SK-N-SH treated with all-trans-retinoic acid at 6 μM for 48 hours (cell line): ENCODE results near the gene FOXJ2.

Experiments
- ARNTL ChIP-seq: fragments of 450-650 bp; formaldehyde crosslinking; IDR thresholded peaks from 2 replicates; pipeline ENCODE4 v1.5.0; 2020; ENCODE audit warnings: low read depth, mild to moderate bottlenecking, moderate library complexity, borderline replicate concordance
- BACH2 ChIP-seq: fragments of 250-450 bp; sonication (Bioruptor Pico); IDR thresholded peaks from 2 replicates; pipeline ENCODE4 v1.9.0; 2021; ENCODE audit warnings: mild to moderate bottlenecking, borderline replicate concordance
- ESRRG ChIP-seq: fragments of 250-450 bp; sonication (Bioruptor Pico); IDR thresholded peaks from 2 replicates; pipeline ENCODE4 v1.6.1; 2021; ENCODE audit warnings: mild to moderate bottlenecking
- OSR1 ChIP-seq: fragments of 250-450 bp; sonication (Bioruptor Pico); IDR thresholded peaks from 2 replicates; pipeline ENCODE4 v1.8.0; 2022; ENCODE audit warnings: moderate library complexity, mild to moderate bottlenecking, inconsistent platforms
- PATZ1 ChIP-seq: fragments of 250-450 bp; sonication (Bioruptor Pico); IDR thresholded peaks from 2 replicates; pipeline ENCODE4 v1.8.0; 2020; ENCODE audit warnings: mild to moderate bottlenecking, moderate library complexity, borderline replicate concordance
- PPARA ChIP-seq: fragments of 250-450 bp; sonication (Bioruptor Pico); IDR thresholded peaks from 2 replicates; pipeline ENCODE4 v1.5.0; 2020; ENCODE audit warnings: mild to moderate bottlenecking, borderline replicate concordance
- TOX ChIP-seq: fragments of 250-450 bp; sonication (Bioruptor Pico); IDR thresholded peaks from 2 replicates; pipeline ENCODE4 v1.8.0; 2021; ENCODE audit warnings: mild to moderate bottlenecking, moderate library complexity, borderline replicate concordance
- ZC3H10 ChIP-seq: fragments of 250-450 bp; sonication (Bioruptor Pico); IDR thresholded peaks from 2 replicates; pipeline ENCODE4 v1.5.1; 2021; ENCODE audit warnings: mild to moderate bottlenecking, moderate library complexity
- ZFP3 ChIP-seq: fragments of 250-450 bp; sonication (Bioruptor Pico); IDR thresholded peaks from 2 replicates; pipeline ENCODE4 v1.5.0; 2020; ENCODE audit warnings: mild to moderate bottlenecking, moderate library complexity
- ZNF565 ChIP-seq: fragments of 450-650 bp; formaldehyde crosslinking; conservative IDR thresholded peaks from 2 replicates; pipeline ENCODE4 v1.5.0; 2020; ENCODE audit warnings: low read depth, mild to moderate bottlenecking, moderate library complexity
- TF ChIP-seq, protein P1 (sequence below): fragments of 250-450 bp; sonication (Bioruptor Pico); IDR thresholded peaks from 2 replicates; pipeline ENCODE4 v1.5.1; 2020; ENCODE audit warnings: low read depth, mild to moderate bottlenecking, moderate library complexity
- TF ChIP-seq, protein P2 (sequence below): fragments of 250-450 bp; sonication (Bioruptor Pico); IDR thresholded peaks from 2 replicates; pipeline ENCODE4 v1.5.0; 2020; ENCODE audit warnings: mild to moderate bottlenecking, moderate library complexity

DNA sequence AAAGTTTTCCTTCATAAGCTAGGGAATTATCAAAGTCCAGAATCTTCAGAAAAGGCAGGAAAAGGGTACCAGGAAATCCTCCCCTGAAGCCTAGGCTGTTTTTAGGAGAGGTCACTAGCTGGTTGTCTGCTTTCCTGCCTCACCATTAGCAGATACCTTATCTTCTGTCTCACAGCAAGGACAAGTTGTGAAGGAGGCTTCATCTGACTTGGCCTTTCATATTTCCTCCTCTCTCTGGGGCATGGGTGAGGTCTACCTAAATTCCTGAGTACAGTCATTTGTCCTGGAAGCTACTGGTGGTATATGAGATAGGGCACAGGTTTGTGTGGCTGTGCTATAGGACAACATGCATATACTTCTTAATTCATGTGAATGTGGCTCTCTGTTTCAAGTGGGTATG is 2.3 kb downstream of the FOXJ2 start:
- no peak for TF ChIP-seq ARNTL (CRISPR knock-in tag)
- TF ChIP-seq TOX (CRISPR knock-in tag): no peak
- TF ChIP-seq PPARA (CRISPR knock-in tag): no peak
- no peak for TF ChIP-seq OSR1 (CRISPR knock-in tag)
- no peak for TF ChIP-seq ZNF565 (CRISPR knock-in tag)
- TF ChIP-seq, protein P1, sequence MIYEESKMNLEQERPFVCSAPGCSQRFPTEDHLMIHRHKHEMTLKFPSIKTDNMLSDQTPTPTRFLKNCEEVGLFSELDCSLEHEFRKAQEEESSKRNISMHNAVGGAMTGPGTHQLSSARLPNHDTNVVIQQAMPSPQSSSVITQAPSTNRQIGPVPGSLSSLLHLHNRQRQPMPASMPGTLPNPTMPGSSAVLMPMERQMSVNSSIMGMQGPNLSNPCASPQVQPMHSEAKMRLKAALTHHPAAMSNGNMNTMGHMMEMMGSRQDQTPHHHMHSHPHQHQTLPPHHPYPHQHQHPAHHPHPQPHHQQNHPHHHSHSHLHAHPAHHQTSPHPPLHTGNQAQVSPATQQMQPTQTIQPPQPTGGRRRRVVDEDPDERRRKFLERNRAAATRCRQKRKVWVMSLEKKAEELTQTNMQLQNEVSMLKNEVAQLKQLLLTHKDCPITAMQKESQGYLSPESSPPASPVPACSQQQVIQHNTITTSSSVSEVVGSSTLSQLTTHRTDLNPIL (CRISPR knock-in tag): no peak
- TF ChIP-seq ESRRG (CRISPR knock-in tag): no peak
- no peak for TF ChIP-seq ZFP3 (CRISPR knock-in tag)
- TF ChIP-seq, protein P2, sequence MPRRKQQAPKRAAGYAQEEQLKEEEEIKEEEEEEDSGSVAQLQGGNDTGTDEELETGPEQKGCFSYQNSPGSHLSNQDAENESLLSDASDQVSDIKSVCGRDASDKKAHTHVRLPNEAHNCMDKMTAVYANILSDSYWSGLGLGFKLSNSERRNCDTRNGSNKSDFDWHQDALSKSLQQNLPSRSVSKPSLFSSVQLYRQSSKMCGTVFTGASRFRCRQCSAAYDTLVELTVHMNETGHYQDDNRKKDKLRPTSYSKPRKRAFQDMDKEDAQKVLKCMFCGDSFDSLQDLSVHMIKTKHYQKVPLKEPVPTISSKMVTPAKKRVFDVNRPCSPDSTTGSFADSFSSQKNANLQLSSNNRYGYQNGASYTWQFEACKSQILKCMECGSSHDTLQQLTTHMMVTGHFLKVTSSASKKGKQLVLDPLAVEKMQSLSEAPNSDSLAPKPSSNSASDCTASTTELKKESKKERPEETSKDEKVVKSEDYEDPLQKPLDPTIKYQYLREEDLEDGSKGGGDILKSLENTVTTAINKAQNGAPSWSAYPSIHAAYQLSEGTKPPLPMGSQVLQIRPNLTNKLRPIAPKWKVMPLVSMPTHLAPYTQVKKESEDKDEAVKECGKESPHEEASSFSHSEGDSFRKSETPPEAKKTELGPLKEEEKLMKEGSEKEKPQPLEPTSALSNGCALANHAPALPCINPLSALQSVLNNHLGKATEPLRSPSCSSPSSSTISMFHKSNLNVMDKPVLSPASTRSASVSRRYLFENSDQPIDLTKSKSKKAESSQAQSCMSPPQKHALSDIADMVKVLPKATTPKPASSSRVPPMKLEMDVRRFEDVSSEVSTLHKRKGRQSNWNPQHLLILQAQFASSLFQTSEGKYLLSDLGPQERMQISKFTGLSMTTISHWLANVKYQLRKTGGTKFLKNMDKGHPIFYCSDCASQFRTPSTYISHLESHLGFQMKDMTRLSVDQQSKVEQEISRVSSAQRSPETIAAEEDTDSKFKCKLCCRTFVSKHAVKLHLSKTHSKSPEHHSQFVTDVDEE: no peak
- no peak for TF ChIP-seq BACH2 (CRISPR knock-in tag)
- TF ChIP-seq PATZ1 (CRISPR knock-in tag): no peak
- TF ChIP-seq ZC3H10: no peak
